Posterior vena cava (tissue), 2 donors: ENCODE measurements around the gene FAM13C. TPM values are rescaled to one million over a fixed set of nuclear protein-coding genes. Genes with fewer than 3 reads are reported as not detected.

Source experiments
- DNase-seq: peaks from one replicate; pipeline ENCODE4 v3.0.0-alpha.2; 2020; ENCODE audit warnings: low spot score
- intact Hi-C, 2 donors: fragments of 100-400 bp; cut with DNase I; formaldehyde crosslinking; loops; one replicate each; pipeline versions ENCODE4 v1.14.1 to v1.14.2; 2022 to 2023
- total RNA-seq, 2 donors: library from RNA; stranded (reverse); fragmentation: NEBNext Ultra II Directional; extraction: Animal tissue kit (Norgen Biotek cat#: 25700); gene quantifications; one replicate each; pipeline ENCODE4 v1.2.1, GENCODE V29; 2021
- donor health status: DM: yes; HTN: yes; CAD: no.
- donor health status: DM: yes; HTN: yes; CAD: no.

Gene FAM13C
- total RNA-seq, 2 donors from 2014 or later, result 7.3 to 18.7 TPM

GRCh38 chr10:59323831-59324401 is 38.4 kb downstream of the FAM13C start:
- intact Hi-C loops, result no loop called here
- no peak for DNase-seq

DNA sequence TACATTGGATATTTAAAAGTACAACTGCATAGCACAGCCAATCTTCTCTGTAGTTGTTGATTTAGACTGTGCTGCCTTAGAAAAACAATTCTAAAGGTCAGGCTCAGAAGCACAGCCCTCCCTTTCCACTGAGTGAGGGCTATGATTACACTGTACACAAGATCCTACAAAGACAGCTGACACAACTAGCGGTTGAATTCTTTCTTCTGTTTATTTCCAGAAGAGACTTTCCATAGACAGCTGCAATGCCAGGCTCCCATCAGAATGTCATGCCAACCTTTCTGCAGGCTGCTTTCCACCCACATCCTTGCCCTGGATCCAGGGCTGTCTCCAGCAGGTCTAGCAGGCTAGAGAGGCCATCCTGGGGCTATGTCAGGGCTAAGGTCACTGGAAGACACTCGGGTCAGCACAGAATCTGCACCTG is 39.3 kb downstream of the FAM13C start:
- intact Hi-C loops, result no loop called here
- DNase-seq, result no peak

DNA sequence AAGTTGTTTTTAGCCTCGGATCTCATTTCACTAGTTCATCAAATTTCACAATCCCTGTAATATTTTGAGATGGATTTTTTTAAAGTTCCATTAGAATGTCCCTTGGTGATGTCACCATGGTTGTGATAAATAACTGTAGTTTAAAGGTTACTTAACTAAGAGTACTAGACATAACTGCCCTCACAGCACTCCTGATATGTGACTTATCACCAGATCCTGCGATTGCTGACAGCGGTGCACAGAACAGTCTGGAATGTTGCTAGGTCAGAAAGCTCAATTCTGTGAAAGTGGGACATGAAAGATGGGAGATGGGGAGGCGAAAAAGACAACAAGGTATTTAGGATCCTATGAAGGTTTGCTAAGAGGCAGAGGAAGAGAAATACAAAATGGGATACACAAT is 40.2 kb downstream of the FAM13C start:
- DNase-seq, result no peak

DNA sequence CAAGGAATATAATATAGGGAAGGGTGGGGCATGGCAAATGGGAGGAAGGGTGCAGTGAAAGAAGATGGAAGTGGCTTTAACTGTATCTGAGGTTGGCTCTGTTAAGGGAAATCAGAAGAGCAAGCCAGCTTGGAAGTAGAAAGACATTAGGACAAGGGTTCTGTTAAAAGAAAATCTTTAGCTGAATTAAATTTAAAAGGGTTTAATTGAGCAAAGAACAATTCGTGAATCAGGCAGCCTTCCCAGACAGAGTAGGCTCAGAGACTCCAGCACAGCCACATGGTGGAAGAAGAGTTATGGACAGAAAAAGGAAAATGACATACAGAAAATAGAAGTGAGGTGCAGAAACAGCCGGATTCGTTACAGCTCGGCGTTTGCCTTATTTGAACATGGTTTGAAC is 42.0 kb downstream of the FAM13C start:
- intact Hi-C loops, result no loop called here
- DNase-seq, result no peak

More for the DNA sequence above, 40.2 kb downstream of the FAM13C start:
- intact Hi-C loops, result no loop called here

- intact Hi-C loops, result no loop called here
- DNase-seq, result no peak
Measured at GRCh38 chr10:59319854-59320253, 42.5 kb downstream of the FAM13C start.

GRCh38 chr10:59317066-59317465 is 45.3 kb downstream of the FAM13C start:
- intact Hi-C loops, result no loop called here

DNA sequence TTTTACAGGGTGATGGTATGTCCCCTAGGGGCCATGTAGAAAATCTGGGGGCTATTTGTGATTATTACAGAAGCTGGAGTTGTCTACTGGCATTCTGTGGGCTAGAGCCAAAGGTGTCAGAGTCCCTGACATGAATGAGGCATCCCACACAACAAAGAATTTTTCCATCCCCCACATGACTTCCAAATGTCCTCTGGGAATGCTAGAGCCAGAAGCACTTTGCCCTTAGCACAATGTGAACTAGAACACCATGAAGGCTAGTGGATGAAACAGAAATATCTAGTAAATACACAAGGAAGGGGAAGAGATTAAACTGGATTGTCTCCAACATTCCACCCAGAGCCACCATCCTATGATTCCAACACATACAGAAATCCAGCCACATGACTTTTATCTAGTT is 46.9 kb downstream of the FAM13C start:
- no peak for DNase-seq
- intact Hi-C loops, result no loop called here

More at GRCh38 chr10:59317066-59317465, 45.3 kb downstream of the FAM13C start:
- no peak for DNase-seq

GRCh38 chr10:59314268-59314667 is 48.1 kb downstream of the FAM13C start:
- intact Hi-C loops, result no loop called here
- DNase-seq, result no peak

GRCh38 chr10:59312247-59312646 is 50.1 kb downstream of the FAM13C start:
- no peak for DNase-seq
- intact Hi-C loops, result no loop called here

- no peak for DNase-seq
- intact Hi-C loops, result no loop called here
Measured at GRCh38 chr10:59311025-59311424, 51.3 kb downstream of the FAM13C start.

GRCh38 chr10:59310324-59310914 is 51.9 kb downstream of the FAM13C start:
- no peak for DNase-seq
- intact Hi-C loops, result no loop called here

GRCh38 chr10:59304521-59305097 is 57.7 kb downstream of the FAM13C start:
- intact Hi-C loops, result no loop called here
- no peak for DNase-seq

DNA sequence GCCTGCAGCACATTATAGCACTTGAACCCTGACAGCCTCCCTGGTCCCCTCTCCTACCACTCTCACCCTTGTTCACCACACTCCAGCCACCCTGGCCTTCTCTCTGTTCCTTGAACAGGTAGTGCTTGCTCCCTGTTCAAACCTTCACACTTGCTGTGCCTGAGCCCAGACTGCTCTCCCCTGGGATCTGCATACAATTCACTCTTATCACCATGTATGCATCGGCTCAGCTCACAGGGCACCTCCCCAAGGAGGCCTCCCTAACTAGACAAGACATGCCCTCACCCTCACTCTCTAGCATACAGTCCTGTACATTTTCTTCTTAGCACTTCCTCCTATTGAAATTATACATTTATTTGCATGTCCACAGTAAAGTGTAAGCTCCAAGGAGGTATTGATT is 59.3 kb downstream of the FAM13C start:
- intact Hi-C loops, result no loop called here
- DNase-seq, result no peak

- no peak for DNase-seq
- intact Hi-C loops, result no loop called here
Measured at GRCh38 chr10:59302381-59302780, 60.0 kb downstream of the FAM13C start.

- intact Hi-C loops, result no loop called here
- DNase-seq, result no peak
Measured at GRCh38 chr10:59301067-59301754, 61.1 kb downstream of the FAM13C start.

DNA sequence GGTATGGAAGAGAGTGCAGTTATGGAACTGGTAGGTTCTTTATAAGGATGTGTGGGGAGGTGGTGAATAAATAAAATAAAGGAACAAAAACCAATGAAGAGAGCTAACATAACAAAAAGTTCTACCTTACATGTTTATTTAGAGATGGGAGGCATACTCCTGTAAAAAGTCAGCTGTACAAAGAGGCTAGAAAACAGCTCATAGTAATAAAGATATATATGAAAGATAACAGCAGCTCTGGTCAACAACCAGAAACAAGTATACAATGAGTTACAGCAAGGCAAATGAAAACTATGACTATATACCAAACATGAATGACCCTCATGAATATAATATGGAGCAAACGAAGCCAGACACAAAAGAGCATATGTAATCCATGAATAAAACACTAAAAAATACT is 62.0 kb downstream of the FAM13C start:
- intact Hi-C loops, result no loop called here

DNA sequence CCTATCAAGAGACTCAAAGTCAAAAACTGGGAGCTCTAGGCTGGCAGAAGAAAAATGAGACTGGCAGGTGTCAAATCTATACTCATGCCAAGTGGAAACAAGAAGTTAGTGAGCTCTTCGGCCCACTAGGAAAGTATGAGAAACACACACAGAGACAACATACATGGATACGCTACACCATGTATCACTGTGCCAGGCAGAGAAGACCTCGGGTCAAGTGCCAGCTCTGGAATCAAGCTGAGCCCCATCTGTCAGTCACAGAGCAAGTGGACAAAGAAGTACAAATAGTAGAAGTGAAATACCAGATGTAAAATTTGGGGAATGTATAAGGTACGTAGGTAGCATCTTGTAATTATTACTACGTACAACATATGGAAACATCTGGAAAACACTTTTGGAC is 62.4 kb downstream of the FAM13C start:
- intact Hi-C loops, result no loop called here
- DNase-seq, result no peak

More for the DNA sequence above, 62.0 kb downstream of the FAM13C start:
- DNase-seq, result no peak

DNA sequence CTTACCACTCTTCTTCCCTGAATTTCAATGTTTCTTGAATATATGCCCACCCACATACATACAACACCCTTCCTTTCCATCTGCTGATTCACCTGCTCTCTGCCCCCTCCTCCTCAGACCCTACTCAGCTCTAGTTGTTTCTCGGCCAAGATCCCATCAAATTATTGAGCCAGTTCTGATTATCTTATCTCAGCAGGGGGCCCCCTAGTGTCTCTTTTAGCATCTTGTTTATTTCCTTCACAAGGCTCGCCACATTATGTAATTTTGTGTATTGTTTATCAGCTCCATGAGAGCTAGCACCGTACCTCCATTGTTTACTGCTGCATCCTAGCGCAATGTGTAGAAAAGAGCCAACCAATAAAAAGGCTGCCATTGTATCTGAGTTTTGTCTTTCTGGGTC is 71.9 kb downstream of the FAM13C start:
- intact Hi-C loops, result no loop called here

GRCh38 chr10:59289853-59290252 is 72.5 kb downstream of the FAM13C start:
- DNase-seq, result no peak
- intact Hi-C loops, result no loop called here

More for the DNA sequence above, 71.9 kb downstream of the FAM13C start:
- DNase-seq, result no peak

DNA sequence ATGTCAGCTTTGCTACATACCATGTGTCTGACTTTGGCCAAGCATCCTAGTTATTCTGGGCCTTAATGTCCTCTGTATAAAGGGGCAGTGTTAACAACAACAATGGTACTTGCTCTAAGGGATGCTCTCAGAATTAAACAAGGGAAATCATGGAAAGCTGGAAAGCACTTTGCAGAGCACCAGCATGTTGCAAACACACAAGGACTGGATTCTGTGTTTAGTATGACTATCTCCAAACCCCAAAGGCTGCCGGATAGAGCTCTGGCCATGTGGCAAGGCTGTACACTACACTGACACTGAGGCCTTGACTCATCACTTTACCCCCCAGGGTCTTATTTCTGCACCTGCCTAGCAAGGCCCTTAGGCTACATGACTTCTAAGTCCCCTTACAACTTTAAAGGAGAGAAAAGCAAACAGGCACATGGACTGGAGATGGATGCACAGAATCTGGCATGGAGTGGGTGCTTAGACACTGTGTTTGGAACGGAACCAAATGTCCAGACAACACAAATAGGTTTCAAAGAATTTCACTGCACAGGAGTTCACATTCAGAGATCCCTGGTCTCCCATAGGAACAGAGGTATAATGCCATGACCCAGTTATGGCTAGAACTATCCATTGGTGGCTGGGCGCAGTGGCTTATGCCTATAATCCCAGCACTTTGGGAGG is 74.6 kb downstream of the FAM13C start:
- no peak for DNase-seq
- intact Hi-C loops, result no loop called here
